HG02678 (cell line): ENCODE results near the gene PRDX6.
"Not testable (repeated sequence)": the region's sequence is repeated elsewhere in the genome, so short reads cannot be mapped to it uniquely, and the experiment has no call there.

Experiments
- ATAC-seq: cut with Tn5 transposase; IDR thresholded peaks from one replicate; pipeline ENCODE4 v1.9.1; 2021; ENCODE audit warnings: mild to moderate bottlenecking, moderate library complexity; ENCODE audit not compliant: unreplicated experiment

The PRDX6 gene

GRCh38 chr1:173477286-173478093 is at the start of gene PRDX6:
PRDX6 (plus strand) TSS chr1:173477335; CDS start chr1:173477398, 63 bp downstream.
- peak; percentile 62 for ATAC-seq

GRCh38 chr1:173429471-173430402 is 47.4 kb upstream of the PRDX6 start:
- peak; percentile 77 for ATAC-seq

- ATAC-seq, result no peak
These were observed 46.3 kb upstream of the PRDX6 start for GRCh38 chr1:173430677-173431303.

GRCh38 chr1:173431304-173432045 is 45.7 kb upstream of the PRDX6 start:
- ATAC-seq, result peak; percentile 59

- ATAC-seq, result no peak
These were observed 44.8 kb upstream of the PRDX6 start for GRCh38 chr1:173432331-173432730.

GRCh38 chr1:173433751-173434326 is 43.3 kb upstream of the PRDX6 start:
- ATAC-seq, result no peak

GRCh38 chr1:173436841-173437428 is 40.2 kb upstream of the PRDX6 start:
- ATAC-seq, result no peak

- ATAC-seq, result no peak
These were observed 38.5 kb upstream of the PRDX6 start for GRCh38 chr1:173438675-173439074.

GRCh38 chr1:173440430-173440829 is 36.7 kb upstream of the PRDX6 start:
- ATAC-seq, result no peak

GRCh38 chr1:173444757-173445156 is 32.4 kb upstream of the PRDX6 start:
- peak; percentile 58 for ATAC-seq

GRCh38 chr1:173445164-173445563 is 32.0 kb upstream of the PRDX6 start:
- ATAC-seq, result peak; percentile 47

- no peak for ATAC-seq
These were observed 31.5 kb upstream of the PRDX6 start for GRCh38 chr1:173445656-173446055.

- no peak for ATAC-seq
These were observed 29.9 kb upstream of the PRDX6 start for GRCh38 chr1:173447224-173447623.

- ATAC-seq, result no peak
These were observed 28.2 kb upstream of the PRDX6 start for GRCh38 chr1:173448945-173449344.

GRCh38 chr1:173451981-173452380 is 25.2 kb upstream of the PRDX6 start:
- ATAC-seq, result no peak

- ATAC-seq, result no peak
These were observed 23.2 kb upstream of the PRDX6 start for GRCh38 chr1:173453982-173454381.

- no peak for ATAC-seq
These were observed 22.1 kb upstream of the PRDX6 start for GRCh38 chr1:173454966-173455524.

GRCh38 chr1:173459885-173460284 is 17.2 kb upstream of the PRDX6 start:
- no peak for ATAC-seq

GRCh38 chr1:173462666-173463065 is 14.5 kb upstream of the PRDX6 start:
- not testable (repeated sequence) for ATAC-seq
